ENCODE measurements around the gene EARS2.

GRCh38 chr16:23499801-23500200 is 57.3 kb downstream of the EARS2 start:
- TF ChIP-seq CTCF (IDR thresholded peaks at IDR 0.05) (no peak), POLR2A (IDR thresholded peaks at IDR 0.05) (no peak)
